ENCODE data around the gene PCDH17.

- TF ChIP-seq MTA2 (IDR thresholded peaks at IDR 0.05; ENCODE audit: low read depth) (no peak), RAD21 (CRISPR knock-in tag; conservative IDR thresholded peaks at IDR 0.05 in 1 of 2, IDR thresholded peaks at IDR 0.05 in 1 of 2) (no peak), CBFB (CRISPR knock-in tag; IDR thresholded peaks at IDR 0.05) (no peak), TFAM (CRISPR knock-in tag; conservative IDR thresholded peaks at IDR 0.05) (no peak), NCOA1 (IDR thresholded peaks at IDR 0.05; ENCODE audit: low read depth) (no peak), PRPF4 (IDR thresholded peaks at IDR 0.05; ENCODE audit: insufficient read depth, low read depth, low read length, poor library complexity, severe bottlenecking) (no peak), ZNF830 (CRISPR knock-in tag; IDR thresholded peaks at IDR 0.05) (no peak), POLR2A (conservative IDR thresholded peaks at IDR 0.05) (no peak), E2F5 (CRISPR knock-in tag; IDR thresholded peaks at IDR 0.05) (no peak), CLOCK (CRISPR knock-in tag; IDR thresholded peaks at IDR 0.05; ENCODE audit: borderline replicate concordance) (no peak)
- TF ChIP-seq, protein P1, sequence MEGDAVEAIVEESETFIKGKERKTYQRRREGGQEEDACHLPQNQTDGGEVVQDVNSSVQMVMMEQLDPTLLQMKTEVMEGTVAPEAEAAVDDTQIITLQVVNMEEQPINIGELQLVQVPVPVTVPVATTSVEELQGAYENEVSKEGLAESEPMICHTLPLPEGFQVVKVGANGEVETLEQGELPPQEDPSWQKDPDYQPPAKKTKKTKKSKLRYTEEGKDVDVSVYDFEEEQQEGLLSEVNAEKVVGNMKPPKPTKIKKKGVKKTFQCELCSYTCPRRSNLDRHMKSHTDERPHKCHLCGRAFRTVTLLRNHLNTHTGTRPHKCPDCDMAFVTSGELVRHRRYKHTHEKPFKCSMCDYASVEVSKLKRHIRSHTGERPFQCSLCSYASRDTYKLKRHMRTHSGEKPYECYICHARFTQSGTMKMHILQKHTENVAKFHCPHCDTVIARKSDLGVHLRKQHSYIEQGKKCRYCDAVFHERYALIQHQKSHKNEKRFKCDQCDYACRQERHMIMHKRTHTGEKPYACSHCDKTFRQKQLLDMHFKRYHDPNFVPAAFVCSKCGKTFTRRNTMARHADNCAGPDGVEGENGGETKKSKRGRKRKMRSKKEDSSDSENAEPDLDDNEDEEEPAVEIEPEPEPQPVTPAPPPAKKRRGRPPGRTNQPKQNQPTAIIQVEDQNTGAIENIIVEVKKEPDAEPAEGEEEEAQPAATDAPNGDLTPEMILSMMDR (IDR thresholded peaks at IDR 0.05 in 2 of 3, conservative IDR thresholded peaks at IDR 0.05 in 1 of 3; ENCODE audit: insufficient read depth in 2 of 3, low read depth in 1 of 3, low read length in 3 of 3), result no peak
- TF ChIP-seq, protein P2, sequence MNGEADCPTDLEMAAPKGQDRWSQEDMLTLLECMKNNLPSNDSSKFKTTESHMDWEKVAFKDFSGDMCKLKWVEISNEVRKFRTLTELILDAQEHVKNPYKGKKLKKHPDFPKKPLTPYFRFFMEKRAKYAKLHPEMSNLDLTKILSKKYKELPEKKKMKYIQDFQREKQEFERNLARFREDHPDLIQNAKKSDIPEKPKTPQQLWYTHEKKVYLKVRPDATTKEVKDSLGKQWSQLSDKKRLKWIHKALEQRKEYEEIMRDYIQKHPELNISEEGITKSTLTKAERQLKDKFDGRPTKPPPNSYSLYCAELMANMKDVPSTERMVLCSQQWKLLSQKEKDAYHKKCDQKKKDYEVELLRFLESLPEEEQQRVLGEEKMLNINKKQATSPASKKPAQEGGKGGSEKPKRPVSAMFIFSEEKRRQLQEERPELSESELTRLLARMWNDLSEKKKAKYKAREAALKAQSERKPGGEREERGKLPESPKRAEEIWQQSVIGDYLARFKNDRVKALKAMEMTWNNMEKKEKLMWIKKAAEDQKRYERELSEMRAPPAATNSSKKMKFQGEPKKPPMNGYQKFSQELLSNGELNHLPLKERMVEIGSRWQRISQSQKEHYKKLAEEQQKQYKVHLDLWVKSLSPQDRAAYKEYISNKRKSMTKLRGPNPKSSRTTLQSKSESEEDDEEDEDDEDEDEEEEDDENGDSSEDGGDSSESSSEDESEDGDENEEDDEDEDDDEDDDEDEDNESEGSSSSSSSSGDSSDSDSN (IDR thresholded peaks at IDR 0.05; ENCODE audit: borderline replicate concordance in 1 of 2, low read depth in 2 of 2, low read length in 2 of 2), result no peak
Measured at GRCh38 chr13:57760951-57761350, 129.4 kb downstream of the PCDH17 start.
